HG02970 (cell line): ENCODE measurements around the gene CYP17A1.
"Not testable (repeated sequence)": the region's sequence is repeated elsewhere in the genome, so short reads cannot be mapped to it uniquely, and the experiment has no call there.

Source experiments
- ATAC-seq: cut with Tn5 transposase; IDR thresholded peaks from one replicate; pipeline ENCODE4 v1.9.1; 2021; ENCODE audit warnings: mild to moderate bottlenecking, moderate library complexity, moderate number of reproducible peaks; ENCODE audit not compliant: unreplicated experiment, low FRiP score

The CYP17A1 gene

GRCh38 chr10:102838276-102838927, 1.2 kb upstream of the CYP17A1 start:
- not testable (repeated sequence) for ATAC-seq

- ATAC-seq, result no peak
Observed at GRCh38 chr10:102835007-102835482, 2.2 kb downstream of the CYP17A1 start.

- no peak for ATAC-seq
Observed at GRCh38 chr10:102834143-102834542, 3.1 kb downstream of the CYP17A1 start.

GRCh38 chr10:102832987-102833386, 4.2 kb downstream of the CYP17A1 start:
- no peak for ATAC-seq

- no peak for ATAC-seq
Observed at GRCh38 chr10:102832248-102832647, 5.0 kb downstream of the CYP17A1 start.

- no peak for ATAC-seq
Observed at GRCh38 chr10:102831322-102832071, 5.7 kb downstream of the CYP17A1 start.

GRCh38 chr10:102827597-102827975, 9.6 kb downstream of the CYP17A1 start:
- no peak for ATAC-seq

- no peak for ATAC-seq
Observed at GRCh38 chr10:102826148-102826796, 10.9 kb downstream of the CYP17A1 start.

- no peak for ATAC-seq
Observed at GRCh38 chr10:102824664-102825063, 12.5 kb downstream of the CYP17A1 start.

- no peak for ATAC-seq
Observed at GRCh38 chr10:102822222-102822621, 15.0 kb downstream of the CYP17A1 start.

GRCh38 chr10:102820008-102820407, 17.2 kb downstream of the CYP17A1 start:
- not testable (repeated sequence) for ATAC-seq

- ATAC-seq, result no peak
Observed at GRCh38 chr10:102819054-102819453, 18.2 kb downstream of the CYP17A1 start.

GRCh38 chr10:102817175-102817574, 20.0 kb downstream of the CYP17A1 start:
- ATAC-seq, result no peak

- no peak for ATAC-seq
Observed at GRCh38 chr10:102815790-102816549, 21.2 kb downstream of the CYP17A1 start.

- ATAC-seq, result no peak
Observed at GRCh38 chr10:102814873-102815661, 22.1 kb downstream of the CYP17A1 start.

- ATAC-seq, result no peak
Observed at GRCh38 chr10:102814453-102814871, 22.8 kb downstream of the CYP17A1 start.

GRCh38 chr10:102813734-102814452, 23.3 kb downstream of the CYP17A1 start:
- no peak for ATAC-seq

- no peak for ATAC-seq
Observed at GRCh38 chr10:102813017-102813541, 24.1 kb downstream of the CYP17A1 start.
